SK-N-SH (cell line): Measurements from ENCODE around the gene ZNF628.

Source experiments
- CTCF ChIP-seq: fragments of 200-600 bp; sonication (generic); IDR thresholded peaks from 2 replicates; pipeline ENCODE4 v1.6.1; 2017; ENCODE audit warnings: antibody characterized with exemption, mild to moderate bottlenecking, moderate library complexity
- SMC3 ChIP-seq: IDR thresholded peaks from 2 replicates; pipeline ENCODE4 v1.6.1; 2012; ENCODE audit warnings: low read depth, low read length, improper control_type of control experiment

- TF ChIP-seq SMC3 (no peak), CTCF (no peak)
These were observed 54.6 kb downstream of the ZNF628 start for GRCh38 chr19:55530996-55531395.
